ENCODE results near the gene ADAMTS2. TPM values are rescaled to one million over a fixed set of nuclear protein-coding genes. Genes with fewer than 3 reads are reported as not detected.

ADAMTS2 gene
- total and polyA plus RNA-seq, 2 experiments from 2014 or later: 1.6 to 8.1 TPM

DNA sequence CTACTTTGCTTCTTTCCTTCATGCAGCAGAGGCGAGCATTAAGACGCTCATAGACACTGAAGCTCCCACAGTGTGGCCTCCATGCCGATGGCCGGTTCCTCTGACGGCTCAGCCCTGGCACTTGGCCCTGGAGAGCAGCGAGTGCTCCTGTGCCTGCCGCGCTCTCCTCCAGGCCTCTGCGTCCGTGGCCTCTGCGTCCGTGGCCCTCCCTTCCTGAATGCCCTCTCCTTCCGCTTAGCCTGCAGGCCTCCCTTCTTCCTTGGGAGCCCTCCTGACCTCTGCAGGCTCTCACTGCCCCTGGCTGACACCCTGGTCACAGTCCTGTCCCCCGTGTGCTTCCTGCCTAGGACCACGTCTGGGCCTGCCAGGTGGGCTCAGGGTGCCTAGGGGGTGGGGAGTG lies 192.3 kb downstream of the ADAMTS2 start:
- H3K79me2 ChIP-seq (replicated peaks; ENCODE audit: insufficient read depth): no peaks in the 10 kb centered on the region

More for the DNA sequence above, 192.3 kb downstream of the ADAMTS2 start:
- ATAC-seq: no peak
- Mint-ChIP-seq H3K36me3 (ENCODE audit: low read depth) (no peaks in the 10 kb centered on the region), H3K9me3 (no peaks in the 10 kb centered on the region; the same call in 1 of the 3 replicates), H3K27me3 (ENCODE audit: insufficient read depth, low read depth, poor library complexity) (peaks cover 4% of the 10 kb centered on the region), H3K4me1 (no peaks in the 10 kb centered on the region; the same call in 2 of the 3 replicates), H3K27ac (no peak overlapping the region), H3K4me3 (no peak overlapping the region)
- Histone ChIP-seq H3K4me1 (ENCODE audit: insufficient read depth) (no peaks in the 10 kb centered on the region), H3K36me3 (ENCODE audit: insufficient read depth) (no peaks in the 10 kb centered on the region), H4K20me1 (replicated peaks; ENCODE audit: insufficient read depth) (no peaks in the 10 kb centered on the region), H3K4me3 (no peak overlapping the region), H3K4me2 (no peak overlapping the region), H3F3A (replicated peaks; ENCODE audit: low read depth) (no peaks in the 10 kb centered on the region), H3K27me3 (ENCODE audit: insufficient read depth) (no peaks in the 10 kb centered on the region), H3K9me2 (ENCODE audit: insufficient read depth) (no peaks in the 10 kb centered on the region), H2AFZ (no peak overlapping the region), H3K27ac (ENCODE audit: low read depth) (no peak overlapping the region)
- DNase-seq (ENCODE audit: low spot score): no peak
- no peak for TF ChIP-seq ZNF114 (CRISPR knock-in tag; IDR thresholded peaks at IDR 0.05)
- TF ChIP-seq, protein P1, sequence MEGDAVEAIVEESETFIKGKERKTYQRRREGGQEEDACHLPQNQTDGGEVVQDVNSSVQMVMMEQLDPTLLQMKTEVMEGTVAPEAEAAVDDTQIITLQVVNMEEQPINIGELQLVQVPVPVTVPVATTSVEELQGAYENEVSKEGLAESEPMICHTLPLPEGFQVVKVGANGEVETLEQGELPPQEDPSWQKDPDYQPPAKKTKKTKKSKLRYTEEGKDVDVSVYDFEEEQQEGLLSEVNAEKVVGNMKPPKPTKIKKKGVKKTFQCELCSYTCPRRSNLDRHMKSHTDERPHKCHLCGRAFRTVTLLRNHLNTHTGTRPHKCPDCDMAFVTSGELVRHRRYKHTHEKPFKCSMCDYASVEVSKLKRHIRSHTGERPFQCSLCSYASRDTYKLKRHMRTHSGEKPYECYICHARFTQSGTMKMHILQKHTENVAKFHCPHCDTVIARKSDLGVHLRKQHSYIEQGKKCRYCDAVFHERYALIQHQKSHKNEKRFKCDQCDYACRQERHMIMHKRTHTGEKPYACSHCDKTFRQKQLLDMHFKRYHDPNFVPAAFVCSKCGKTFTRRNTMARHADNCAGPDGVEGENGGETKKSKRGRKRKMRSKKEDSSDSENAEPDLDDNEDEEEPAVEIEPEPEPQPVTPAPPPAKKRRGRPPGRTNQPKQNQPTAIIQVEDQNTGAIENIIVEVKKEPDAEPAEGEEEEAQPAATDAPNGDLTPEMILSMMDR (conservative IDR thresholded peaks at IDR 0.05; ENCODE audit: low read depth in 2 of 2): no peak
- TF ChIP-seq CREB1 (CRISPR knock-in tag; IDR thresholded peaks at IDR 0.05; ENCODE audit: low read depth): no peak
- TF ChIP-seq STAT1 (IDR thresholded peaks at IDR 0.05; ENCODE audit: unreplicated experiment): no peak
- no peak for TF ChIP-seq NANOG (IDR thresholded peaks at IDR 0.05; ENCODE audit: borderline replicate concordance)
- no peak for TF ChIP-seq POLR2AphosphoS5 (IDR thresholded peaks at IDR 0.05; ENCODE audit: low read depth)
- TF ChIP-seq, protein P2, sequence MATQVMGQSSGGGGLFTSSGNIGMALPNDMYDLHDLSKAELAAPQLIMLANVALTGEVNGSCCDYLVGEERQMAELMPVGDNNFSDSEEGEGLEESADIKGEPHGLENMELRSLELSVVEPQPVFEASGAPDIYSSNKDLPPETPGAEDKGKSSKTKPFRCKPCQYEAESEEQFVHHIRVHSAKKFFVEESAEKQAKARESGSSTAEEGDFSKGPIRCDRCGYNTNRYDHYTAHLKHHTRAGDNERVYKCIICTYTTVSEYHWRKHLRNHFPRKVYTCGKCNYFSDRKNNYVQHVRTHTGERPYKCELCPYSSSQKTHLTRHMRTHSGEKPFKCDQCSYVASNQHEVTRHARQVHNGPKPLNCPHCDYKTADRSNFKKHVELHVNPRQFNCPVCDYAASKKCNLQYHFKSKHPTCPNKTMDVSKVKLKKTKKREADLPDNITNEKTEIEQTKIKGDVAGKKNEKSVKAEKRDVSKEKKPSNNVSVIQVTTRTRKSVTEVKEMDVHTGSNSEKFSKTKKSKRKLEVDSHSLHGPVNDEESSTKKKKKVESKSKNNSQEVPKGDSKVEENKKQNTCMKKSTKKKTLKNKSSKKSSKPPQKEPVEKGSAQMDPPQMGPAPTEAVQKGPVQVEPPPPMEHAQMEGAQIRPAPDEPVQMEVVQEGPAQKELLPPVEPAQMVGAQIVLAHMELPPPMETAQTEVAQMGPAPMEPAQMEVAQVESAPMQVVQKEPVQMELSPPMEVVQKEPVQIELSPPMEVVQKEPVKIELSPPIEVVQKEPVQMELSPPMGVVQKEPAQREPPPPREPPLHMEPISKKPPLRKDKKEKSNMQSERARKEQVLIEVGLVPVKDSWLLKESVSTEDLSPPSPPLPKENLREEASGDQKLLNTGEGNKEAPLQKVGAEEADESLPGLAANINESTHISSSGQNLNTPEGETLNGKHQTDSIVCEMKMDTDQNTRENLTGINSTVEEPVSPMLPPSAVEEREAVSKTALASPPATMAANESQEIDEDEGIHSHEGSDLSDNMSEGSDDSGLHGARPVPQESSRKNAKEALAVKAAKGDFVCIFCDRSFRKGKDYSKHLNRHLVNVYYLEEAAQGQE (IDR thresholded peaks at IDR 0.05; ENCODE audit: unreplicated experiment): no peak
- TF ChIP-seq EZH2 (IDR thresholded peaks at IDR 0.05; ENCODE audit: low read depth, unreplicated experiment): no peak
- TF ChIP-seq, protein P3, sequence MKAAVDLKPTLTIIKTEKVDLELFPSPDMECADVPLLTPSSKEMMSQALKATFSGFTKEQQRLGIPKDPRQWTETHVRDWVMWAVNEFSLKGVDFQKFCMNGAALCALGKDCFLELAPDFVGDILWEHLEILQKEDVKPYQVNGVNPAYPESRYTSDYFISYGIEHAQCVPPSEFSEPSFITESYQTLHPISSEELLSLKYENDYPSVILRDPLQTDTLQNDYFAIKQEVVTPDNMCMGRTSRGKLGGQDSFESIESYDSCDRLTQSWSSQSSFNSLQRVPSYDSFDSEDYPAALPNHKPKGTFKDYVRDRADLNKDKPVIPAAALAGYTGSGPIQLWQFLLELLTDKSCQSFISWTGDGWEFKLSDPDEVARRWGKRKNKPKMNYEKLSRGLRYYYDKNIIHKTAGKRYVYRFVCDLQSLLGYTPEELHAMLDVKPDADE (IDR thresholded peaks at IDR 0.05): no peak
- no peak for TF ChIP-seq EZH2phosphoT487 (IDR thresholded peaks at IDR 0.05; ENCODE audit: unreplicated experiment)
- no peak for TF ChIP-seq JUNB (IDR thresholded peaks at IDR 0.05; ENCODE audit: unreplicated experiment)
- TF ChIP-seq ZNF331 (CRISPR knock-in tag; IDR thresholded peaks at IDR 0.05; ENCODE audit: low read depth): no peak
- TF ChIP-seq, protein P4, sequence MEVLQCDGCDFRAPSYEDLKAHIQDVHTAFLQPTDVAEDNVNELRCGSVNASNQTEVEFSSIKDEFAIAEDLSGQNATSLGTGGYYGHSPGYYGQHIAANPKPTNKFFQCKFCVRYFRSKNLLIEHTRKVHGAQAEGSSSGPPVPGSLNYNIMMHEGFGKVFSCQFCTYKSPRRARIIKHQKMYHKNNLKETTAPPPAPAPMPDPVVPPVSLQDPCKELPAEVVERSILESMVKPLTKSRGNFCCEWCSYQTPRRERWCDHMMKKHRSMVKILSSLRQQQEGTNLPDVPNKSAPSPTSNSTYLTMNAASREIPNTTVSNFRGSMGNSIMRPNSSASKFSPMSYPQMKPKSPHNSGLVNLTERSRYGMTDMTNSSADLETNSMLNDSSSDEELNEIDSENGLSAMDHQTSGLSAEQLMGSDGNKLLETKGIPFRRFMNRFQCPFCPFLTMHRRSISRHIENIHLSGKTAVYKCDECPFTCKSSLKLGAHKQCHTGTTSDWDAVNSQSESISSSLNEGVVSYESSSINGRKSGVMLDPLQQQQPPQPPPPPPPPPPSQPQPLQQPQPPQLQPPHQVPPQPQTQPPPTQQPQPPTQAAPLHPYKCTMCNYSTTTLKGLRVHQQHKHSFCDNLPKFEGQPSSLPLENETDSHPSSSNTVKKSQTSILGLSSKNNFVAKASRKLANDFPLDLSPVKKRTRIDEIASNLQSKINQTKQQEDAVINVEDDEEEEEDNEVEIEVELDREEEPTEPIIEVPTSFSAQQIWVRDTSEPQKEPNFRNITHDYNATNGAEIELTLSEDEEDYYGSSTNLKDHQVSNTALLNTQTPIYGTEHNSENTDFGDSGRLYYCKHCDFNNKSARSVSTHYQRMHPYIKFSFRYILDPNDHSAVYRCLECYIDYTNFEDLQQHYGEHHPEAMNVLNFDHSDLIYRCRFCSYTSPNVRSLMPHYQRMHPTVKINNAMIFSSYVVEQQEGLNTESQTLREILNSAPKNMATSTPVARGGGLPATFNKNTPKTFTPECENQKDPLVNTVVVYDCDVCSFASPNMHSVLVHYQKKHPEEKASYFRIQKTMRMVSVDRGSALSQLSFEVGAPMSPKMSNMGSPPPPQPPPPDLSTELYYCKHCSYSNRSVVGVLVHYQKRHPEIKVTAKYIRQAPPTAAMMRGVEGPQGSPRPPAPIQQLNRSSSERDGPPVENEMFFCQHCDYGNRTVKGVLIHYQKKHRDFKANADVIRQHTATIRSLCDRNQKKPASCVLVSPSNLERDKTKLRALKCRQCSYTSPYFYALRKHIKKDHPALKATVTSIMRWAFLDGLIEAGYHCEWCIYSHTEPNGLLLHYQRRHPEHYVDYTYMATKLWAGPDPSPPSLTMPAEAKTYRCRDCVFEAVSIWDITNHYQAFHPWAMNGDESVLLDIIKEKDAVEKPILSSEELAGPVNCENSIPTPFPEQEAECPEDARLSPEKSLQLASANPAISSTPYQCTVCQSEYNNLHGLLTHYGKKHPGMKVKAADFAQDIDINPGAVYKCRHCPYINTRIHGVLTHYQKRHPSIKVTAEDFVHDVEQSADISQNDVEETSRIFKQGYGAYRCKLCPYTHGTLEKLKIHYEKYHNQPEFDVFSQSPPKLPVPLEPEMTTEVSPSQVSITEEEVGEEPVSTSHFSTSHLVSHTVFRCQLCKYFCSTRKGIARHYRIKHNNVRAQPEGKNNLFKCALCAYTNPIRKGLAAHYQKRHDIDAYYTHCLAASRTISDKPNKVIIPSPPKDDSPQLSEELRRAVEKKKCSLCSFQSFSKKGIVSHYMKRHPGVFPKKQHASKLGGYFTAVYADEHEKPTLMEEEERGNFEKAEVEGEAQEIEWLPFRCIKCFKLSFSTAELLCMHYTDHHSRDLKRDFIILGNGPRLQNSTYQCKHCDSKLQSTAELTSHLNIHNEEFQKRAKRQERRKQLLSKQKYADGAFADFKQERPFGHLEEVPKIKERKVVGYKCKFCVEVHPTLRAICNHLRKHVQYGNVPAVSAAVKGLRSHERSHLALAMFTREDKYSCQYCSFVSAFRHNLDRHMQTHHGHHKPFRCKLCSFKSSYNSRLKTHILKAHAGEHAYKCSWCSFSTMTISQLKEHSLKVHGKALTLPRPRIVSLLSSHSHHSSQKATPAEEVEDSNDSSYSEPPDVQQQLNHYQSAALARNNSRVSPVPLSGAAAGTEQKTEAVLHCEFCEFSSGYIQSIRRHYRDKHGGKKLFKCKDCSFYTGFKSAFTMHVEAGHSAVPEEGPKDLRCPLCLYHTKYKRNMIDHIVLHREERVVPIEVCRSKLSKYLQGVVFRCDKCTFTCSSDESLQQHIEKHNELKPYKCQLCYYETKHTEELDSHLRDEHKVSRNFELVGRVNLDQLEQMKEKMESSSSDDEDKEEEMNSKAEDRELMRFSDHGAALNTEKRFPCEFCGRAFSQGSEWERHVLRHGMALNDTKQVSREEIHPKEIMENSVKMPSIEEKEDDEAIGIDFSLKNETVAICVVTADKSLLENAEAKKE (CRISPR knock-in tag; IDR thresholded peaks at IDR 0.05): no peak

Data from GM23338 (cell line).